Measurements from ENCODE around the gene AFF3. TPM values are rescaled to one million over a fixed set of nuclear protein-coding genes. Genes with fewer than 3 reads are reported as not detected.
"Not testable (repeated sequence)": the region's sequence is repeated elsewhere in the genome, so short reads cannot be mapped to it uniquely, and the experiment has no call there.

Gene AFF3
- total RNA-seq, 1 experiment from 2014 or later, result 0.22 TPM

DNA sequence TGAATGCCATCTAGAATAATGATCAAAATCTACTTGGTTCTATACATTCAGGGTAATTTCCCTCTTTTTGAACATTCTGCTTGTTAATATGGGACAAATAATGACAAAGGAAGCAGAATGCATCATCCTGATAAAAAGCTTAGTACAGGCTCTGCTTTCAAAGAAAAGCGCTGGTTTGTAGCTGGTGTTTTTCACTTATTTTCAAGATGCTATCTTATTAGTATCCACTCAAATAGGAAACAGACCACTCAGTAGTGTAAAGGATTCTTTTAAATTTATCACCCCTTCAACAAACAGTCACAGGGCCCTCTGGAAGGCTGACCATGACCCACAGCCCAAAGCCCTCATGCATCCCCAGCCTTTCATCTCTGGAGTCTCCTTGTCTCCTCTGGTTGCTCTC lies 18.0 kb upstream of the AFF3 start:
- Mint-ChIP-seq H3K4me3 (no peak overlapping the region), H3K27me3 (ENCODE audit: low read depth) (peaks cover 5% of the 10 kb centered on the region), H3K4me1 (no peaks in the 10 kb centered on the region), H3K9me3 (peaks cover 54 to 69% of the 10 kb centered on the region in 2 experiments), H3K27ac (no peak overlapping the region), H3K36me3 (ENCODE audit: insufficient read depth in 1 of 3, low read depth in 3 of 3) (peaks cover 3 to 6% (median 4%) of the 10 kb centered on the region in 3 experiments; a peak in 5 of 7 replicates)
- Histone ChIP-seq H2BK12ac (ENCODE audit: insufficient read length, low read depth, low read length) (no peak overlapping the region), H2AFZ (ENCODE audit: low read length) (no peak overlapping the region), H2BK120ac (ENCODE audit: low read depth, low read length, poor library complexity, severe bottlenecking) (no peak overlapping the region), H3K4ac (ENCODE audit: low read depth, low read length) (no peak overlapping the region), H2AK5ac (ENCODE audit: insufficient read length, low read length) (no peak overlapping the region), H2BK20ac (ENCODE audit: low read depth, low read length, poor library complexity, severe bottlenecking) (no peak overlapping the region), H3K56ac (ENCODE audit: insufficient read length, low read depth, low read length) (no peak overlapping the region), H3K27ac (ENCODE audit: insufficient read length, low read depth, low read length) (no peak overlapping the region), H3K18ac (ENCODE audit: insufficient read length, low read depth, low read length) (no peak overlapping the region), H3K4me2 (ENCODE audit: insufficient read depth, insufficient read length, low read length) (no peak overlapping the region), H3T11ph (ENCODE audit: low read length) (no peak overlapping the region), H3K79me2 (ENCODE audit: insufficient read depth, low read length) (no peaks in the 10 kb centered on the region), H3K9me3 (ENCODE audit: control insufficient read depth, low read depth, low read length) (no peaks in the 10 kb centered on the region), H3K79me1 (ENCODE audit: insufficient read depth, low read depth, low read length, poor library complexity, severe bottlenecking) (no peaks in the 10 kb centered on the region), H3K23ac (ENCODE audit: insufficient read length, low read depth, low read length) (no peak overlapping the region), H4K8ac (replicated peaks; ENCODE audit: insufficient read length, low read depth, low read length) (no peak overlapping the region), H4K91ac (ENCODE audit: insufficient read length, low read depth, low read length) (no peak overlapping the region), H2BK5ac (ENCODE audit: insufficient read length, low read length) (no peak overlapping the region), H4K20me1 (ENCODE audit: control insufficient read depth, insufficient read depth, insufficient read length) (no peaks in the 10 kb centered on the region), H4K5ac (ENCODE audit: insufficient read length, low read depth, low read length) (no peak overlapping the region), H3K4me1 (ENCODE audit: insufficient read depth, low read length) (no peaks in the 10 kb centered on the region), H3K27me3 (ENCODE audit: insufficient read depth, low read length) (no peaks in the 10 kb centered on the region), H3K23me2 (ENCODE audit: insufficient read length, low read depth, low read length, poor library complexity, severe bottlenecking) (no peaks in the 10 kb centered on the region), H2BK15ac (ENCODE audit: low read depth, low read length) (no peak overlapping the region), H3K9ac (ENCODE audit: extremely low read depth, insufficient read length, low read length) (no peak overlapping the region), H3K14ac (ENCODE audit: insufficient read depth, low read length) (no peak overlapping the region)
- no CpG with 5 or more reads among the region's 1 CpG for WGBS (ENCODE audit: extremely low coverage, insufficient read length, low lambda C conversion rate)
- TF ChIP-seq, protein P1, sequence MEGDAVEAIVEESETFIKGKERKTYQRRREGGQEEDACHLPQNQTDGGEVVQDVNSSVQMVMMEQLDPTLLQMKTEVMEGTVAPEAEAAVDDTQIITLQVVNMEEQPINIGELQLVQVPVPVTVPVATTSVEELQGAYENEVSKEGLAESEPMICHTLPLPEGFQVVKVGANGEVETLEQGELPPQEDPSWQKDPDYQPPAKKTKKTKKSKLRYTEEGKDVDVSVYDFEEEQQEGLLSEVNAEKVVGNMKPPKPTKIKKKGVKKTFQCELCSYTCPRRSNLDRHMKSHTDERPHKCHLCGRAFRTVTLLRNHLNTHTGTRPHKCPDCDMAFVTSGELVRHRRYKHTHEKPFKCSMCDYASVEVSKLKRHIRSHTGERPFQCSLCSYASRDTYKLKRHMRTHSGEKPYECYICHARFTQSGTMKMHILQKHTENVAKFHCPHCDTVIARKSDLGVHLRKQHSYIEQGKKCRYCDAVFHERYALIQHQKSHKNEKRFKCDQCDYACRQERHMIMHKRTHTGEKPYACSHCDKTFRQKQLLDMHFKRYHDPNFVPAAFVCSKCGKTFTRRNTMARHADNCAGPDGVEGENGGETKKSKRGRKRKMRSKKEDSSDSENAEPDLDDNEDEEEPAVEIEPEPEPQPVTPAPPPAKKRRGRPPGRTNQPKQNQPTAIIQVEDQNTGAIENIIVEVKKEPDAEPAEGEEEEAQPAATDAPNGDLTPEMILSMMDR (conservative IDR thresholded peaks at IDR 0.05), result no peak
- DNase-seq, result no peak

DNA sequence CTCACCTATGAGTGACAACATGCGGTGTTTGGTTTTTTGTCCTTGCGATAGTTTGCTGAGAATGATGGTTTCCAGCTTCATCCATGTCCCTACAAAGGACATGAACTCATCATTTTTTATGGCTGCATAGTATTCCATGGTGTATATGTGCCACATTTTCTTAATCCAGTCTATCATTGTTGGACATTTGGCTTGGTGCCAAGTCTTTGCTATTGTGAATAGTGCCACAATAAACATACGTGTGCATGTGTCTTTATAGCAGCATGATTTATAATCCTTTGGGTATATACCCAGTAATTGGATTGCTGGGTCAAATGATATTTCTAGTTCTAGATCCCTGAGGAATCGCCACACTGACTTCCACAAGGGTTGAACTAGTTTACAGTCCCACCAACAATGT lies 9.4 kb upstream of the AFF3 start:
- H3K56ac ChIP-seq (ENCODE audit: insufficient read length, low read depth, low read length); H3K27ac ChIP-seq (ENCODE audit: insufficient read length, low read depth, low read length); H3K36me3 Mint-ChIP-seq (ENCODE audit: insufficient read depth in 1 of 3, low read depth in 3 of 3); H3K79me2 ChIP-seq (ENCODE audit: insufficient read depth, low read length); H2AK5ac ChIP-seq (ENCODE audit: insufficient read length, low read length); H3T11ph ChIP-seq (ENCODE audit: low read length); H3K4me1 ChIP-seq (ENCODE audit: insufficient read depth, low read length); H3K4me3 Mint-ChIP-seq; H3K79me1 ChIP-seq (ENCODE audit: insufficient read depth, low read depth, low read length, poor library complexity, severe bottlenecking); H2BK5ac ChIP-seq (ENCODE audit: insufficient read length, low read length); H3K4me2 ChIP-seq (ENCODE audit: insufficient read depth, insufficient read length, low read length); H4K5ac ChIP-seq (ENCODE audit: insufficient read length, low read depth, low read length); H3K4me1 Mint-ChIP-seq; H2BK120ac ChIP-seq (ENCODE audit: low read depth, low read length, poor library complexity, severe bottlenecking); H4K20me1 ChIP-seq (ENCODE audit: control insufficient read depth, insufficient read depth, insufficient read length); H3K23me2 ChIP-seq (ENCODE audit: insufficient read length, low read depth, low read length, poor library complexity, severe bottlenecking); H3K14ac ChIP-seq (ENCODE audit: insufficient read depth, low read length); H2BK15ac ChIP-seq (ENCODE audit: low read depth, low read length); H3K27me3 ChIP-seq (ENCODE audit: insufficient read depth, low read length); H3K18ac ChIP-seq (ENCODE audit: insufficient read length, low read depth, low read length); H4K8ac ChIP-seq (replicated peaks; ENCODE audit: insufficient read length, low read depth, low read length); H4K91ac ChIP-seq (ENCODE audit: insufficient read length, low read depth, low read length); H3K27ac Mint-ChIP-seq; H3K9me3 ChIP-seq (ENCODE audit: control insufficient read depth, low read depth, low read length); H3K4ac ChIP-seq (ENCODE audit: low read depth, low read length); H2AFZ ChIP-seq (ENCODE audit: low read length); H3K23ac ChIP-seq (ENCODE audit: insufficient read length, low read depth, low read length); DNase-seq; H2BK12ac ChIP-seq (ENCODE audit: insufficient read length, low read depth, low read length); H3K9ac ChIP-seq (ENCODE audit: extremely low read depth, insufficient read length, low read length); H2BK20ac ChIP-seq (ENCODE audit: low read depth, low read length, poor library complexity, severe bottlenecking): not testable (repeated sequence)
- peaks cover 27% of the 10 kb centered on the region for H3K27me3 Mint-ChIP-seq (ENCODE audit: low read depth)
- no CpG with 5 or more reads among the region's 4 CpGs for WGBS (ENCODE audit: extremely low coverage, insufficient read length, low lambda C conversion rate)
- H3K9me3 Mint-ChIP-seq, result peaks cover 21 to 27% of the 10 kb centered on the region in 2 experiments
